Measurements from ENCODE around the gene TTYH2.

DNA sequence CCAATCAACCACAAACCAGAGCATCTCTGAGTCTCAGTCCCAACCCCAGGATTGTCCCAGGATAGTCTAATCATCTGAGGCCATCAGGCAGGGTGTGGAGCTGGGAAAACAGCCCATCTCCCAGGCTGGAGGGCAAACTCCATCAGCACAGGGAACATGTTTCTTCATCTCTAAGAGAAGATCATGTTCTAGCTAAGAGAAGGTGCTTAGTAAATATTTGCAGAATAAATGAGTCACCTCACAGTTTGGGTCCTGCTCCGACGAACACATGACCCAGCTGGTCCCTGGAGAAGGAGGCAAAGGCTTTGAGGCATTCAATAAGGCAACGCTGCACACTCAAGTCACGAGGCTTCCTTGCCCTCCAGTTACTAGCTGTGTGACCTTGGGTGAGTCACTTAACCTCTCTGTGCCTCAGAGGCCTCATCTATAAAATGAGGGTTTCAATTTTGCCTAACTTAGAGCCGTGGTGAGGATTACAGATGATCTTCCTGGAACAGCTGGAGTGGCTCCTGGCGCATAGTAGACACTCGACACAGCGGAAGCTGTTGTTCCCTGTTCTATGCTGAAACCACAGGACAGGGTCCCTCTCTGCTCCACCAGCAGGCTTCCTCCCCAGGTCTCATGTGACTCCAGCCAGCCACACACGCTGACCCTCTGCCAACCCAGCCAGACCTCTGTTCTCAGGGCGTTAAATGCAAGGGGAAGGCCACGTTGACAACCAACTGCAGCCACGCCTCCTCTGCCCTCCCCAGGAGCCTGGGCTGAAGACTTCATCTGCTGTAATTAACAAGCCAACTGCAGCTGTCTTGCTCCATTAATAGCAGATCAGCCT is 20.2 kb upstream of the TTYH2 start:
- TF ChIP-seq, protein P1, sequence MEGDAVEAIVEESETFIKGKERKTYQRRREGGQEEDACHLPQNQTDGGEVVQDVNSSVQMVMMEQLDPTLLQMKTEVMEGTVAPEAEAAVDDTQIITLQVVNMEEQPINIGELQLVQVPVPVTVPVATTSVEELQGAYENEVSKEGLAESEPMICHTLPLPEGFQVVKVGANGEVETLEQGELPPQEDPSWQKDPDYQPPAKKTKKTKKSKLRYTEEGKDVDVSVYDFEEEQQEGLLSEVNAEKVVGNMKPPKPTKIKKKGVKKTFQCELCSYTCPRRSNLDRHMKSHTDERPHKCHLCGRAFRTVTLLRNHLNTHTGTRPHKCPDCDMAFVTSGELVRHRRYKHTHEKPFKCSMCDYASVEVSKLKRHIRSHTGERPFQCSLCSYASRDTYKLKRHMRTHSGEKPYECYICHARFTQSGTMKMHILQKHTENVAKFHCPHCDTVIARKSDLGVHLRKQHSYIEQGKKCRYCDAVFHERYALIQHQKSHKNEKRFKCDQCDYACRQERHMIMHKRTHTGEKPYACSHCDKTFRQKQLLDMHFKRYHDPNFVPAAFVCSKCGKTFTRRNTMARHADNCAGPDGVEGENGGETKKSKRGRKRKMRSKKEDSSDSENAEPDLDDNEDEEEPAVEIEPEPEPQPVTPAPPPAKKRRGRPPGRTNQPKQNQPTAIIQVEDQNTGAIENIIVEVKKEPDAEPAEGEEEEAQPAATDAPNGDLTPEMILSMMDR (IDR thresholded peaks at IDR 0.05): no peak
- TF ChIP-seq RAD21 (IDR thresholded peaks at IDR 0.05; ENCODE audit: low read length): no peak
- no peak for TF ChIP-seq EP300 (IDR thresholded peaks at IDR 0.05; ENCODE audit: borderline replicate concordance in 1 of 2, low read depth in 1 of 2, low read length in 1 of 2)
- TF ChIP-seq, protein P2, sequence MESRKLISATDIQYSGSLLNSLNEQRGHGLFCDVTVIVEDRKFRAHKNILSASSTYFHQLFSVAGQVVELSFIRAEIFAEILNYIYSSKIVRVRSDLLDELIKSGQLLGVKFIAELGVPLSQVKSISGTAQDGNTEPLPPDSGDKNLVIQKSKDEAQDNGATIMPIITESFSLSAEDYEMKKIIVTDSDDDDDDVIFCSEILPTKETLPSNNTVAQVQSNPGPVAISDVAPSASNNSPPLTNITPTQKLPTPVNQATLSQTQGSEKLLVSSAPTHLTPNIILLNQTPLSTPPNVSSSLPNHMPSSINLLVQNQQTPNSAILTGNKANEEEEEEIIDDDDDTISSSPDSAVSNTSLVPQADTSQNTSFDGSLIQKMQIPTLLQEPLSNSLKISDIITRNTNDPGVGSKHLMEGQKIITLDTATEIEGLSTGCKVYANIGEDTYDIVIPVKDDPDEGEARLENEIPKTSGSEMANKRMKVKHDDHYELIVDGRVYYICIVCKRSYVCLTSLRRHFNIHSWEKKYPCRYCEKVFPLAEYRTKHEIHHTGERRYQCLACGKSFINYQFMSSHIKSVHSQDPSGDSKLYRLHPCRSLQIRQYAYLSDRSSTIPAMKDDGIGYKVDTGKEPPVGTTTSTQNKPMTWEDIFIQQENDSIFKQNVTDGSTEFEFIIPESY (IDR thresholded peaks at IDR 0.05; ENCODE audit: borderline replicate concordance, low read depth): no peak
- no peak for TF ChIP-seq JUND (IDR thresholded peaks at IDR 0.05)
- TF ChIP-seq, protein P3, sequence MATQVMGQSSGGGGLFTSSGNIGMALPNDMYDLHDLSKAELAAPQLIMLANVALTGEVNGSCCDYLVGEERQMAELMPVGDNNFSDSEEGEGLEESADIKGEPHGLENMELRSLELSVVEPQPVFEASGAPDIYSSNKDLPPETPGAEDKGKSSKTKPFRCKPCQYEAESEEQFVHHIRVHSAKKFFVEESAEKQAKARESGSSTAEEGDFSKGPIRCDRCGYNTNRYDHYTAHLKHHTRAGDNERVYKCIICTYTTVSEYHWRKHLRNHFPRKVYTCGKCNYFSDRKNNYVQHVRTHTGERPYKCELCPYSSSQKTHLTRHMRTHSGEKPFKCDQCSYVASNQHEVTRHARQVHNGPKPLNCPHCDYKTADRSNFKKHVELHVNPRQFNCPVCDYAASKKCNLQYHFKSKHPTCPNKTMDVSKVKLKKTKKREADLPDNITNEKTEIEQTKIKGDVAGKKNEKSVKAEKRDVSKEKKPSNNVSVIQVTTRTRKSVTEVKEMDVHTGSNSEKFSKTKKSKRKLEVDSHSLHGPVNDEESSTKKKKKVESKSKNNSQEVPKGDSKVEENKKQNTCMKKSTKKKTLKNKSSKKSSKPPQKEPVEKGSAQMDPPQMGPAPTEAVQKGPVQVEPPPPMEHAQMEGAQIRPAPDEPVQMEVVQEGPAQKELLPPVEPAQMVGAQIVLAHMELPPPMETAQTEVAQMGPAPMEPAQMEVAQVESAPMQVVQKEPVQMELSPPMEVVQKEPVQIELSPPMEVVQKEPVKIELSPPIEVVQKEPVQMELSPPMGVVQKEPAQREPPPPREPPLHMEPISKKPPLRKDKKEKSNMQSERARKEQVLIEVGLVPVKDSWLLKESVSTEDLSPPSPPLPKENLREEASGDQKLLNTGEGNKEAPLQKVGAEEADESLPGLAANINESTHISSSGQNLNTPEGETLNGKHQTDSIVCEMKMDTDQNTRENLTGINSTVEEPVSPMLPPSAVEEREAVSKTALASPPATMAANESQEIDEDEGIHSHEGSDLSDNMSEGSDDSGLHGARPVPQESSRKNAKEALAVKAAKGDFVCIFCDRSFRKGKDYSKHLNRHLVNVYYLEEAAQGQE (IDR thresholded peaks at IDR 0.05; ENCODE audit: low read depth, low read length): no peak
- TF ChIP-seq POLR2AphosphoS5 (IDR thresholded peaks at IDR 0.05; ENCODE audit: low read depth, low read length): no peak
- no peak for TF ChIP-seq TAF1 (IDR thresholded peaks at IDR 0.05; ENCODE audit: borderline replicate concordance, low read depth, low read length)

All from SK-N-SH (cell line).